GM21825 (cell line): ENCODE results near the gene TIGD1.
"Not testable (repeated sequence)": the region's sequence is repeated elsewhere in the genome, so short reads cannot be mapped to it uniquely, and the experiment has no call there.

Experiments used
- ATAC-seq: cut with Tn5 transposase; IDR thresholded peaks from one replicate; pipeline ENCODE4 v1.9.1; 2021; ENCODE audit warnings: mild to moderate bottlenecking, moderate library complexity; ENCODE audit not compliant: unreplicated experiment

Gene TIGD1

DNA sequence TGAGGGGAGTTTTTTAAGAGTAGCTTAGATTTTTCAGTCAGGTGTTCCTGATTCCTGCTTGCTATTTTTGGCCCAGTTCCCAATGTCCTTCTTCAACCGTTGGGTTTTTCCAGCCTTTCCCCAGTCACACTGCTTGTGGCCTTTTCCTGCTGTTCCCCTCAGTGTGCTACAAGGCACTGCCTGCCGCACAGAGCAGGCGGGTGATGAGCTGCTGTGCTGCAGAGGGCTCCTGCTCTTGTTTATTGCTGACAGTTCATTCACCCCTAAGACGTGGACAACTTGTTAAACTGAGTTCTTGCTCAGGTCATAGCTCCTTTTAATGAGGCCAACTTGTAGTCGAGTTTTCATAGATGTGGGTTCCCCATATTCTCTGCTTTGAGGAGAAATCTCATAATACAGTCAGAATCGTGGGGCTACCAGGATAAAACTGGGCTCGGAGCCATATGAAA, 20.7 kb upstream of the TIGD1 start:
- ATAC-seq: no peak

GRCh38 chr2:232570481-232570880, 20.1 kb upstream of the TIGD1 start:
- ATAC-seq: not testable (repeated sequence)

DNA sequence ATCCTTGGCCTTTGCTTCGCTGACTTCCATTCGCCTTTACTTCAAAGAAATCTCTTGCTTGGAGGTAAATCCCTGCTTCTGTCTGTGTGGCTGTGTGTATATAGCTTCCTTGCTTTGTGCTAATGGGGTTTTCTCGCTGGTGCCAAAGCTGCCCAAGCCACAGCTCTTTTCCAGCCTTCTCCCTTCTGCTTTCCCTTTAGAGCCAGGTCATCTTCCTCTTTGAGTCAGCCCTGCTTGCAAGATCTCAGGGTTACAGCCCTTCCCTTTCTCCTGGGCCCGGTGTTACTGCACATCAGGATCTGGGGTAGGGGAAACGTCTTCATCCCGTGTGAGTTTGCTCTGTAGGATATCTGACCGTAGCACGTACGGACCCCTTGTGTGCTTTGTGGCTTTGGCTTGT, 19.2 kb upstream of the TIGD1 start:
- no peak for ATAC-seq

GRCh38 chr2:232568161-232568560, 17.8 kb upstream of the TIGD1 start:
- ATAC-seq: no peak

DNA sequence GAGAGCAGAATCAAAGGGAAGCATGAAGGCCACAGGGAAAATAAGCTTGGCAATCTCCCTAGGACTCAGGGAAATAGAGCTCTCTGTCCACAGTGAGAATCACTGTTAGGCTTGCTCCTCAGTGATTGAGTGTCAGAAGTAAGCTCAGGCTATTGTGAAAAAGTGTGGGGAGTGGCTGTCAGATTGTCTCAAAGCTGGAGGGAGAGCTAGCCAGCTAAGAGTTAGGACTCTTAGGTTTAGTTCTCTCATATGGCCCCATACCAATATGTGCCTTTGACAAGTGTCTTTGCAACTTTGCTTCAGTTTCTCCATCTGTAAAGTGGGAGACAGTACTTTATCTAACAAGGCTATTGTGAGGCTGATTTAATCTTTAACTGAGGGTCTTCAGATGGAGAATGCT, 17.4 kb upstream of the TIGD1 start:
- no peak for ATAC-seq

GRCh38 chr2:232563580-232563979, 13.2 kb upstream of the TIGD1 start:
- no peak for ATAC-seq

GRCh38 chr2:232562515-232563151, 12.3 kb upstream of the TIGD1 start:
- no peak for ATAC-seq

- no peak for ATAC-seq
Observed at GRCh38 chr2:232556426-232556825, 6.1 kb upstream of the TIGD1 start.

- ATAC-seq: no peak
Observed at GRCh38 chr2:232551776-232552175, 1.4 kb upstream of the TIGD1 start.

GRCh38 chr2:232551250-232551638, 887 bp upstream of the TIGD1 start:
- no peak for ATAC-seq

DNA sequence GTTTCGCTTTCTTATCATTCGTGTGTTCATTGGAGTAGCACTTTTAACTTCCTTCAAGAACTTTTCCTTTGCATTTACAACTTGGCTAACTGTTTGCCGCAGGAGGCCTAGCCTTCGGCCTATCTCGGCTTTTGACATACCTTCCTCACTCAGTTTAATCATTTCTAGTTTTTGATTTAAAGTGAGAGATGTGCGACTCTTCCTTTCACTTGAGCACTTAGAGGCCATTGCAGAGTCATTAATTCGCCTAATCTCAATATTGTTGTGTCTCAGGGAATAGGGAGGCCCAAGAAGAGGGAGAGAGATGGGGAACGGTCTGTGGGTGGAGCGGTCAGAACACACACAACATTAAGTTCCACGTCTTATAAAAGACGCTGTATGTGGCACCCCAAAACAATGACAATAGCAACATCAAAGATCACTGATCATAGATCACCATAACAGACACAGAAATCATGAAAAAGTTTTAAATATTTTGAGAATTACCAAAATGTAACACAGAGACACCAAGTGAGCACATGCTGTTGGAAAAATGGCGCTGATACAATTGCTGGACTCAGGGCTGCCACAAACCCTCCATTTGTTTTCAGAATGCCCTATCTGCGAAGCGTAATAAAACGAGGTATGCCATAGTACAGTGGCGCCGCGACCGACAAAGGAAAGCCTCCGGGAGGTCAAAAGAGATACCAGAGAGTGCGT, 553 bp downstream of the TIGD1 start:
- ATAC-seq: no peak

DNA sequence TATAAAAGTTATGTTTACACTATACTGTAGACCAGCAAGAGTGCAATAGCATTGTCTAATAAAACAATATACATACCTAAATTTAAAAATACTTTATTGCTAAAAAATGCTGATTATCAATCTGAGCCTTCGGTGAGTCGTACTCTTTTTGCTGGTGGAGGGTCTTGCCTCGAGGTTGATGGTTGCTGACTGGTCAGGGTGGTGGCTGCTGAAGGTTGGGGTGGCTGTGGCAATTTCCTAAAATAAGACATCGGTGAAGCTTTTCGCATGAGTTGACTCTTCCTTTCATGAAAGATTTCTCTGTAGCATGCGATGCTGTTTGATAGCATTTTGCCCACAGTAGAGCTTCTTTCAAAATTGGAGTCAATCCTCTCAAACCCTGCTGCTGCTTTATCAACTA, 2.4 kb downstream of the TIGD1 start:
- no peak for ATAC-seq

DNA sequence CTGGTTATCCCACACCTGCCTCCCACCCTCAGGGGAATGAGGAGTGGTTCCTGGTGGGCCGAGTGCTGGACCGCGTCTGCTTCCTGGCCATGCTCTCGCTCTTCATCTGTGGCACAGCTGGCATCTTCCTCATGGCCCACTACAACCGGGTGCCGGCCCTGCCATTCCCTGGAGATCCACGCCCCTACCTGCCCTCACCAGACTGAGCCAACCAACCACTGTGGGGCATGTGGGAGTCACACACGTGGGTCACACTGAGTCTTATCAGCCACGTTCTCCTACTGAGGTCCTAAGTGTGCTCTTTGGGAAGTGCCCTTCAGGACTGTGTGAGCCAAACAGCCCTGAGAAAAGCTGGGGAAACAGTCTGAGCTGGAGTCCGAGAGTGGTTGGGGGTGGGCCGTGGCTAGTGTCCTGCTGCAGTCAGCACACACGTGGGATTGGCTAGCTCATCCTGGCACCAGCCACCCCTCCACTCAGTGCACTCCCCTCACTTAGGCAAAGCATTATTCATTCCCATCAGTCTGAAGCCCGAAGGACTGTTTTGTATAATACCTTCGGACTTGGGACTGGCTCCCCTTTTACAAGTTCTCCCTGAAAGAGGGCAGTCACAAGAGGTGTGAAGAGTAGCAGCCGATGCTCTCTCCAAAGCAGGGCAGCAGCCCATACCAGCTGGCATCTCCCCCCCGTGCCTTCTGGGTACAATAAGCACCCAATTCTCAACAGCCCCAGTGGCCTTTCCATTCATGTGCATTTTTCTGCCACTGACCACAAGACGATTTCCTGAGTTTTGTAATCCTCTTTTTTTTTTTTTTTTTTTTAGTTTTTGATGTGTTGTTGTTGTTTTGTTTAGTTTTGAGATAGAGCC, 4.6 kb downstream of the TIGD1 start:
- ATAC-seq: no peak

DNA sequence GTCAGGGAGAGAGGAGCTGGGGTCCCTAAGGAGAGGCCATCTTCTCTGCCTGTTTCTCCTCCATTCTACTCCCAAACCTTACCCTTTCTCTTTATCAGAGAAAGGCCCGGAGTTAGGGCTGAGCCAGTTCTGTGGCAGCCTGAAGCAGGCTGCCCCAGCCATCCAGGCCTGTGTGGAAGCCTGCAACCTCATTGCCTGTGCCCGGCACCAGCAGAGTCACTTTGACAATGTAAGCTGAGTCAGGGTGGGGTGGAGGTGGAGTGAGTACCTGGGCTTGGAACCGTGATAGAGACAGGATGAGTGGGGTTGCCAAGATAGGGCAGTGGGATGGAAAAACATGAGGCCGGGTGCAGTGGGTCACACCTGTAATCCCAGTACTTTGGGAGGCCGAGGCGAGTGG, 5.7 kb downstream of the TIGD1 start:
- no peak for ATAC-seq

DNA sequence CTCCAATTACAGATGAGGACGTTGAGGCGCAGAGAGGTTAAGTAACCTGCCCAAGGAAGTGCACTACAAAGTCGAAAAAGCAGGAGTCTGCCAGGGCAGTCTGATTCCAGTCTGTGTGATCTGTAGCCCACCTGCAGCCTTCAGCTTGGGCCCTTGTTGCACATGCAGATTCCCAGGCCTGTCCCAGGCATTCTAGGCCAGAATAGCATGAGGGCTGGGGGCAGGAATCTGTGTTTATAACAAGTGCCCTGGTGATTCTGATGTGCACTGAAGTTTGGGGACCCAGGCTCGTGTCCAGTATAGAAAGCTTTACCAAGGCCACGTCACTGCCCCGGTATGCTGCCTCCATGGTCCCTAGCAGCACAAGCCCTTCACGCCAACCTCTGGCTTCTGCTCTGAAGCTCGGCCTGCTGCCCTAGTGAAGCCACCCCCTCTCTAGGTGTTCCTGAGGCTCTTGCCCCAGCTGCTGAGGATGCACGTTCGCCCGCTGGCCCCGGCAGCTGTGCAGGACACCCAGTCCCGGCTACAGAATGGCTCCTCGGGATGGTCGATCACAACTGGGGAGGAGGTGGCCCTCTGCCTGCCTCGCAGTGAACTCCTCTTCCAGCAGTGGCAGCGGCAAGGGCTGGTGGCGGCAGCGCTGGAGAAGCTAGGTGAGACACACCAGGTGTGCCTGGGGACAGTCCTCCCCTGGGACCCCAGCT, 6.3 kb downstream of the TIGD1 start:
- ATAC-seq: no peak

DNA sequence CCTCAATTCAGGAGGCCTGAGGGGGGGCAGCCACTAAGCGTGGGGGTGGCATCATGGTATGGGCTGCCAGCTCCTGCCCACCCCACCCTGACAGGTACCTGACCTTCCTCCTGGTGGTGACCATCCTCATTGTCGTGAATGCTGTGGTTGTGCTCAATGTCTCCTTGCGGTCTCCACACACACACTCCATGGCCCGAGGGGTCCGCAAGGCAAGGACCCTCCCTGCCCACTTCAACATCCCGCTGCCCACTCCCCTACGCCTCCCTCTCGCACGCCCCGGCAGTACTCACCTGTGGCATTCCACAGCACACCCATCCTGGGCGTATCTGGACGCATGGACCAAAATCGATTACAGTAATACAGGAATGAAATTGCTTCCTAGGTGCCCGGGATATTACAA, 6.9 kb downstream of the TIGD1 start:
- no peak for ATAC-seq

DNA sequence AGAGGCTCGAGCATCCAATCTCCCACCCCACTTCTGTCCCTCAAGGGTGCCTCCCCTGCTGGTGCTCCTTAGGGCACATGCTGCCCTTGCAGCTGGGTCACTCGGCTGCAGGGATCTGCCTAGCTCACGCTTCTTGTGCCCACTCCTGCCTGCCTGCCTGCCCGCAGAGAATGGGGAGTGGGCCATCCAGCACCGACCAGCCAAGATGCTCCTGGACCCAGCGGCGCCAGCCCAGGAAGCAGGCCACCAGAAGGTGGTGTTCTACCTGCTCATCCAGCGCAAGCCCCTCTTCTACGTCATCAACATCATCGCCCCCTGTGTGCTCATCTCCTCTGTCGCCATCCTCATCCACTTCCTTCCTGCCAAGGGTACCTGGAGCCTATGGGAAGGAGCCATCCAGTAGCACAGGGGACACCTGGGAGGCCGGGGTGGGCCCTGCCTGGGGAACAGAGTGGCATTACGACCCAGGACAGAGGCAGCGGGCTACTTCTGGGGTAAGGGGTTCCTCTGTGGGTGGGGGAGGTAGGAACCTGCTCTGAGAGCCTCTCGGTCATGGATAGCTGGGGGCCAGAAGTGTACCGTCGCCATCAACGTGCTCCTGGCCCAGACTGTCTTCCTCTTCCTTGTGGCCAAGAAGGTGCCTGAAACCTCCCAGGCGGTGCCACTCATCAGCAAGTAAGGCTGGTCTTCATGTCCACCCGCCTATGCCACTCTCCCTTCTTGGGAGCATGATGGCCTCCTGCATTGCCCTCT, 7.5 kb downstream of the TIGD1 start:
- no peak for ATAC-seq

- ATAC-seq: no peak
Observed at GRCh38 chr2:232541961-232542714, 8.2 kb downstream of the TIGD1 start.

GRCh38 chr2:232541195-232541960, 9.0 kb downstream of the TIGD1 start:
- no peak for ATAC-seq
